Endothelial cell (in vitro differentiated cells): ENCODE measurements around the gene TBX21. TPM values are rescaled to one million over a fixed set of nuclear protein-coding genes. Genes with fewer than 3 reads are reported as not detected.
A peak's percentile ranks its signal among the peaks of the same experiment; 100 is the strongest.

Experiments
- DNase-seq: peaks from one replicate; pipeline ENCODE4 v3.0.0; 2021; ENCODE audit warnings: low spot score
- H3K27ac Mint-ChIP-seq: one replicate; pipeline ENCODE4 v1.8.0; 2021; ENCODE audit warnings: mixed read lengths, inconsistent platforms; ENCODE audit not compliant: unreplicated experiment
- H3K27me3 Mint-ChIP-seq: one replicate; pipeline ENCODE4 v1.8.0; 2021; ENCODE audit warnings: mild to moderate bottlenecking, moderate library complexity, mixed read lengths, inconsistent platforms; ENCODE audit not compliant: unreplicated experiment
- H3K36me3 Mint-ChIP-seq: one replicate; pipeline ENCODE4 v1.8.0; 2021; ENCODE audit warnings: mild to moderate bottlenecking, low read depth, mixed read lengths, inconsistent platforms; ENCODE audit not compliant: unreplicated experiment
- H3K4me1 Mint-ChIP-seq: one replicate; pipeline ENCODE4 v1.8.0; 2021; ENCODE audit warnings: mild to moderate bottlenecking, mixed read lengths, inconsistent platforms; ENCODE audit not compliant: unreplicated experiment
- H3K4me3 Mint-ChIP-seq: one replicate; pipeline ENCODE4 v1.8.0; 2021; ENCODE audit warnings: mild to moderate bottlenecking, mixed read lengths, inconsistent platforms; ENCODE audit not compliant: unreplicated experiment
- H3K9me3 Mint-ChIP-seq: one replicate; pipeline ENCODE4 v1.8.0; 2021; ENCODE audit warnings: mixed read lengths, inconsistent platforms; ENCODE audit not compliant: unreplicated experiment
- total RNA-seq: library from RNA; stranded (reverse); fragmentation: NEBNext Ultra II Directional; extraction: Animal tissue kit (Norgen Biotek cat#: 25700); gene quantifications from one replicate; pipeline ENCODE4 v1.2.1, GENCODE V29; 2021; ENCODE audit not compliant: unreplicated experiment
- TF ChIP-seq, protein P1 (sequence below): fragments of 200-600 bp; sonication (generic); IDR thresholded peaks from one replicate; pipeline ENCODE4 v1.5.0; 2021; ENCODE audit warnings: antibody characterized with exemption; ENCODE audit not compliant: unreplicated experiment

TBX21 gene
- total RNA-seq, 1 donor from 2014 or later = 0.21 TPM

DNA sequence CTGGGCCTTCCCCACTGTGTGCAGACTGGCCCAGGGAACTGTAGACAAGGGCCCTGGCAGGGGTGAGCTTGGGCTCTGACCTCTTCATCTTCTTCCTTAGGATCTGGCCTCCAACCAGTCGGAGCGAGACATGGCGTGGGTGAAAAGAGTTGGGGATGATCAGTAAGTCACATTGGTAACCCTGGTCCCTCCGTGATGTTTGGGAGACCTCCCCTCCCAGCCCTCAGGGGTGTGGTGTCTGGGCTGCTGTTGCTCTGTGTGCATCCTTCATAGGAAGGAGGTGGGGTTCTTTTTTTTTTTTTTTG is 33.5 kb upstream of the TBX21 start:
- TF ChIP-seq, protein P1, sequence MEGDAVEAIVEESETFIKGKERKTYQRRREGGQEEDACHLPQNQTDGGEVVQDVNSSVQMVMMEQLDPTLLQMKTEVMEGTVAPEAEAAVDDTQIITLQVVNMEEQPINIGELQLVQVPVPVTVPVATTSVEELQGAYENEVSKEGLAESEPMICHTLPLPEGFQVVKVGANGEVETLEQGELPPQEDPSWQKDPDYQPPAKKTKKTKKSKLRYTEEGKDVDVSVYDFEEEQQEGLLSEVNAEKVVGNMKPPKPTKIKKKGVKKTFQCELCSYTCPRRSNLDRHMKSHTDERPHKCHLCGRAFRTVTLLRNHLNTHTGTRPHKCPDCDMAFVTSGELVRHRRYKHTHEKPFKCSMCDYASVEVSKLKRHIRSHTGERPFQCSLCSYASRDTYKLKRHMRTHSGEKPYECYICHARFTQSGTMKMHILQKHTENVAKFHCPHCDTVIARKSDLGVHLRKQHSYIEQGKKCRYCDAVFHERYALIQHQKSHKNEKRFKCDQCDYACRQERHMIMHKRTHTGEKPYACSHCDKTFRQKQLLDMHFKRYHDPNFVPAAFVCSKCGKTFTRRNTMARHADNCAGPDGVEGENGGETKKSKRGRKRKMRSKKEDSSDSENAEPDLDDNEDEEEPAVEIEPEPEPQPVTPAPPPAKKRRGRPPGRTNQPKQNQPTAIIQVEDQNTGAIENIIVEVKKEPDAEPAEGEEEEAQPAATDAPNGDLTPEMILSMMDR = no peak
- H3K4me1 Mint-ChIP-seq = peaks cover 28% of the 10 kb centered on the region
- no peak overlapping the region for H3K27ac Mint-ChIP-seq
- peaks cover 27% of the 10 kb centered on the region for H3K36me3 Mint-ChIP-seq
- no peaks in the 10 kb centered on the region for H3K9me3 Mint-ChIP-seq
- peaks cover 5% of the 10 kb centered on the region for H3K27me3 Mint-ChIP-seq
- DNase-seq = no peak
- peak overlapping the region; percentile 70 for H3K4me3 Mint-ChIP-seq

DNA sequence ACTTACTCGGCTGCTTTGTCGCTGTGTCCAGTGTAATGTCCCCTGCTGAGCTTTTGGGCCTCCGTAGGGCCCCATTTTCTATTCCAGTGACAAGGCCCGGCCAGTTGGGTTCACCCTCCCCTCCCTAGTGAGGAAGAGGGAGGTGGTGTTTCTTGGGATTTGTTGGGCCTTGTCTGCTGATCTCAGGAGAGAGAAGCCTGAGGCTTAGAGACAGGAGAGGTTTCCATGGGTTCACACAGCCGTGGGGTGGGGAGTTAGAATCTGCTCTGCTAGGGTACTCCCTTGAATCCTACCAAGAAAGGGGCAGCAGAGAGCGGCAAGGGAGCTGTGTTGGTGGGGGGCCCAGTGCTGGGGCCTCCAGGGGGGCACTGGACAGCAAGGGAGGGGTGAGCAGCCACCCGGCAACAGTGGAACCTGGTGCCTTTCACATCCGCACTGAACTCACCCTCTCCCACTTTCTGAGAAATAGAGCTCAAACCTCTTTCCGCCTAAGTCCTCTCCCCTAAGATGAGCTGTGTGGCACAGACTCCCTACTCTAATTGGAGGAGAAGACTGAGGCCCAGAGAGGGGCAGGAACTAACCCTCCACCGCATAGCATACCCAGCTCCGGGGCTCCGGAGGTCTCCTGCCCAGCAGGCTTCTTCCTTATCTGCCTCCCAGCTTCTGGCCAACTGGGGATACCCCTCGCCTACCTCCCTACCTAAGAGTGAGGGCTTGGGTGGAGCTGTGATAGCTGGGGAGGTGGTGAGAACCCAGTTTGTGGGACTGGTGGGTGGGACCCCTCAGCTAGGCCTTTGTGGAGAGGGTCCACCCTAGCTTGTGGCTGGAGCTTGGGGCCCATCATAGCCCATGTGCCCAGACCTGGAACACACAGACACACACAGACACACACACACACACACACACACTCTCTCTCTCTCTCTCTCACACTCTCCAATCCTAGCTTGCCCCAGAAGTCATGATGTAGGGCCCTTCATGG is 32.3 kb upstream of the TBX21 start:
- Mint-ChIP-seq H3K27me3 (peaks cover 9% of the 10 kb centered on the region), H3K4me3 (no peak overlapping the region), H3K4me1 (peaks cover 25% of the 10 kb centered on the region), H3K36me3 (peaks cover 39% of the 10 kb centered on the region), H3K27ac (no peak overlapping the region), H3K9me3 (no peaks in the 10 kb centered on the region)
- TF ChIP-seq, protein P1 = no peak
- no peak for DNase-seq

DNA sequence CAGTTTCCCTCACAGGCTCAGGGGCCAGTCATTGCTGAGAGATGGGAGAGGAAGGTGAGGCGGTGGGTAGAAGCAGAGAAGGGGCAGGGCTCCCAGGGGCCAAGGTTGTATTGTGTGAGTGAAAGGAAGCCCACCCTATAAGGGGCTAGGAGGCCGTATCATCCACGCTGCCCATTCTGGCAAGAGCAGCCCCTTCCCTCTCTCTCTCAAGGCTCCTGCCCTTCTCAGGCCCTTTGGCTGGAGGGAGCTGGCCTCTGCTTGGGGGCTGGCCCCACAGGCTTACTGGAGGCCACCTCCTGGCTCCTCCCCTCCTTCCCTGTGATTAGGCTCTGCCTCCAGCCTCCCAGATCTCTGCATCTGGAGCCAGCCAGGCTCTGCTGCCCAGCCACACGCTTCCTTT is 31.4 kb upstream of the TBX21 start:
- TF ChIP-seq, protein P1 = no peak
- peaks cover 21% of the 10 kb centered on the region for H3K4me1 Mint-ChIP-seq
- peaks cover 44% of the 10 kb centered on the region for H3K36me3 Mint-ChIP-seq
- no peak overlapping the region for H3K27ac Mint-ChIP-seq
- H3K27me3 Mint-ChIP-seq = peaks cover 9% of the 10 kb centered on the region
- no peaks in the 10 kb centered on the region for H3K9me3 Mint-ChIP-seq
- peak overlapping the region; percentile 54 for H3K4me3 Mint-ChIP-seq
- DNase-seq = no peak

DNA sequence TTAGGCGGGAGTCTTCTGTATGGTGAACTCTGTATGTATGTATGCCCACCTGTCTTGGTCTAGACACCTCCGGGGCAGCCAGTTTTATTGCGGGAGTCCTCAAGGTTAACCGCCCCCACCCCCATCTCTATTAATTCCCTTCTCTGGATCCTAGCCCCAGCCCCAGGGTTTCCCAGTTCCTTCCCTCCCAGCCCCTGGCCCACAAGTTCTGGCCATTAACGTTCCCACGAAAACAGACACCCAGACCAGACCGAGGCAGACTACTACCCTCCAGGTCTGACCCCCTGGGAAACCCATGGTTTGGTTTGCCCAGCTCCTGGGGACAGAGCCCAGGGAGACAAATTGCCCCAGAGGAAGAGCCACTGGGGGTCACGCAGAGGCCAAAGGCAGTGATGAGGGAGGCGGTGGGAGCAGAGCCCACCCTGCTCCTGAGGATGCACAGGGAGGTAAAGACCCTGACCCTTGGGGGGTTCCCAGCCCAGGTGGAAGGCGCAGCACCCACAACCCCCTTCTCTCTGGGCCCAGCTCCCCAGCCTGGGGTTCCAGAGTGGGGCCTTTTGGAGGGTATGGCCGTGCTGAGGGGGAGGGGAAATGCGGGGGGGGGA is 30.5 kb upstream of the TBX21 start:
- no peak for DNase-seq
- Mint-ChIP-seq H3K27ac (no peak overlapping the region), H3K27me3 (peaks cover 13% of the 10 kb centered on the region), H3K36me3 (peaks cover 44% of the 10 kb centered on the region), H3K4me1 (peaks cover 19% of the 10 kb centered on the region), H3K4me3 (no peak overlapping the region), H3K9me3 (no peaks in the 10 kb centered on the region)
- TF ChIP-seq, protein P1 = no peak

DNA sequence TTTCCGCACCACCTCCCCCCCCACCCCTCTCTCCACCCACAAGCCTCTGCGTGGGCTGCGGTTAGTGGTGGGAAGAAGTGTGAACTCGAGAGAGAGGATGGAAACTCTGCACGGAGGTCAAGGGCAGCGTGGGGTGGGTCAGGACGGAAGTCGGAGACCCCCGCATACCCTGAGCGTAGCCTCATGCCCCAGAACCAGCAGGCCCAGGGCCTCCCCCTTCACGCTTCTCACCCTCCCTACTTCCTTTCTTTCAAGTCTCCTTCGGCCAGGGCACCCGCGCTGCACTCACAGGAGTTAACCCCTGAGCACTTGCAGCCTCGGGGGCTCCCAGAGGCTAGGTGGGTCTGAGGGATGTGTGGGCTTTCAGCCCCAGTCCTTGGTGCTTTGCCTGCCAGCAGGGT is 29.8 kb upstream of the TBX21 start:
- Mint-ChIP-seq H3K36me3 (peaks cover 47% of the 10 kb centered on the region), H3K27ac (no peak overlapping the region), H3K9me3 (no peaks in the 10 kb centered on the region), H3K4me3 (no peak overlapping the region), H3K27me3 (peaks cover 13% of the 10 kb centered on the region), H3K4me1 (peaks cover 19% of the 10 kb centered on the region)
- no peak for DNase-seq
- TF ChIP-seq, protein P1 = no peak
